GM19099 (cell line): ENCODE results near the gene C9orf43.

Source experiments
- POLR2A ChIP-seq: IDR thresholded peaks from 3 replicates; pipeline ENCODE4 v1.6.1; 2011; ENCODE audit warnings: low read depth; ENCODE audit not compliant: insufficient read length; ENCODE audit errors: extremely low read depth

The C9orf43 gene

GRCh38 chr9:113410207-113410864, at the start of gene C9orf43, which contains the start of gene POLE3:
Gene C9orf43, plus strand, starts transcription at chr9:113410747. Its CDS starts 2,747 bp downstream, at chr9:113413494.
Gene POLE3, minus strand, starts transcription at chr9:113410675. Its CDS starts 382 bp downstream, at chr9:113410293.
- peak; percentile 75 for TF ChIP-seq POLR2A

- TF ChIP-seq POLR2A = no peak
Measured at GRCh38 chr9:113361304-113362018, 49.1 kb upstream of the C9orf43 start.

- TF ChIP-seq POLR2A = no peak
Measured at GRCh38 chr9:113363336-113363735, 47.2 kb upstream of the C9orf43 start.

- no peak for TF ChIP-seq POLR2A
Measured at GRCh38 chr9:113364951-113365350, 45.6 kb upstream of the C9orf43 start.

GRCh38 chr9:113368348-113368981, 42.1 kb upstream of the C9orf43 start:
- TF ChIP-seq POLR2A = no peak

- no peak for TF ChIP-seq POLR2A
Measured at GRCh38 chr9:113368982-113369854, 41.3 kb upstream of the C9orf43 start.

- TF ChIP-seq POLR2A = no peak
Measured at GRCh38 chr9:113369855-113370140, 40.7 kb upstream of the C9orf43 start.

GRCh38 chr9:113370806-113371325, 39.7 kb upstream of the C9orf43 start:
- no peak for TF ChIP-seq POLR2A

GRCh38 chr9:113372059-113372458, 38.5 kb upstream of the C9orf43 start:
- no peak for TF ChIP-seq POLR2A

GRCh38 chr9:113373256-113373655, 37.3 kb upstream of the C9orf43 start:
- no peak for TF ChIP-seq POLR2A

- TF ChIP-seq POLR2A = no peak
Measured at GRCh38 chr9:113373676-113374392, 36.7 kb upstream of the C9orf43 start.

- no peak for TF ChIP-seq POLR2A
Measured at GRCh38 chr9:113375057-113376023, 35.2 kb upstream of the C9orf43 start.
